GM21576 (cell line): ENCODE results near the gene CYP4B1.
"Not testable (repeated sequence)": the region's sequence is repeated elsewhere in the genome, so short reads cannot be mapped to it uniquely, and the experiment has no call there.

ENCODE experiments used
- ATAC-seq: cut with Tn5 transposase; IDR thresholded peaks from one replicate; pipeline ENCODE4 v1.9.1; 2021; ENCODE audit warnings: mild to moderate bottlenecking, moderate library complexity; ENCODE audit not compliant: unreplicated experiment

The CYP4B1 gene

GRCh38 chr1:46813858-46814396, 15.1 kb downstream of the CYP4B1 start:
- no peak for ATAC-seq

GRCh38 chr1:46815133-46815532, 16.3 kb downstream of the CYP4B1 start:
- ATAC-seq, result no peak

- ATAC-seq, result no peak
Measured at GRCh38 chr1:46816930-46817329, 18.1 kb downstream of the CYP4B1 start.

GRCh38 chr1:46817814-46818213, 19.0 kb downstream of the CYP4B1 start:
- ATAC-seq, result no peak

GRCh38 chr1:46818591-46818990, 19.7 kb downstream of the CYP4B1 start:
- ATAC-seq, result no peak

- no peak for ATAC-seq
Measured at GRCh38 chr1:46819335-46819734, 20.5 kb downstream of the CYP4B1 start.

GRCh38 chr1:46820076-46820475, 21.2 kb downstream of the CYP4B1 start:
- no peak for ATAC-seq

- no peak for ATAC-seq
Measured at GRCh38 chr1:46820560-46821060, 21.8 kb downstream of the CYP4B1 start.

- ATAC-seq, result no peak
Measured at GRCh38 chr1:46822248-46822826, 23.5 kb downstream of the CYP4B1 start.

- ATAC-seq, result no peak
Measured at GRCh38 chr1:46823151-46823550, 24.3 kb downstream of the CYP4B1 start.

GRCh38 chr1:46826892-46827291, 28.0 kb downstream of the CYP4B1 start:
- not testable (repeated sequence) for ATAC-seq

GRCh38 chr1:46830665-46831322, 31.9 kb downstream of the CYP4B1 start:
- ATAC-seq, result no peak

- not testable (repeated sequence) for ATAC-seq
Measured at GRCh38 chr1:46835469-46835868, 36.6 kb downstream of the CYP4B1 start.

GRCh38 chr1:46846386-46846785, 47.5 kb downstream of the CYP4B1 start:
- not testable (repeated sequence) for ATAC-seq

- not testable (repeated sequence) for ATAC-seq
Measured at GRCh38 chr1:46857660-46858065, 58.8 kb downstream of the CYP4B1 start.

GRCh38 chr1:46862348-46862747, 63.5 kb downstream of the CYP4B1 start:
- no peak for ATAC-seq
